ENCODE data around the gene EXD3. TPM values are rescaled to one million over a fixed set of nuclear protein-coding genes. Genes with fewer than 3 reads are reported as not detected.
"Not testable (repeated sequence)": the region's sequence is repeated elsewhere in the genome, so short reads cannot be mapped to it uniquely, and the experiment has no call there.

EXD3 gene
- total RNA-seq, 1 donor from 2014 or later, result 19.9 TPM

GRCh38 chr9:137348769-137349470 lies 74.0 kb downstream of the EXD3 start:
- Mint-ChIP-seq H3K27ac (ENCODE audit: unreplicated experiment) (no peak overlapping the region), H3K4me3 (ENCODE audit: unreplicated experiment) (no peak overlapping the region), H3K27me3 (ENCODE audit: unreplicated experiment) (peaks cover 4% of the 10 kb centered on the region), H3K9me3 (ENCODE audit: unreplicated experiment) (peaks cover 4% of the 10 kb centered on the region), H3K36me3 (ENCODE audit: low read depth, unreplicated experiment) (peaks cover 16% of the 10 kb centered on the region), H3K4me1 (ENCODE audit: unreplicated experiment) (no peaks in the 10 kb centered on the region)
- no peak for TF ChIP-seq CTCF (IDR thresholded peaks at IDR 0.05; ENCODE audit: unreplicated experiment)
- DNase-seq (ENCODE audit: low spot score), result no peak

- Mint-ChIP-seq H3K4me1 (ENCODE audit: unreplicated experiment) (no peaks in the 10 kb centered on the region), H3K4me3 (ENCODE audit: unreplicated experiment) (no peak overlapping the region), H3K9me3 (ENCODE audit: unreplicated experiment) (peaks cover 4% of the 10 kb centered on the region)
Observed at GRCh38 chr9:137347928-137348327, 75.0 kb downstream of the EXD3 start.

GRCh38 chr9:137342482-137342881 lies 80.5 kb downstream of the EXD3 start:
- Mint-ChIP-seq H3K4me1 (ENCODE audit: unreplicated experiment) (peaks cover 4% of the 10 kb centered on the region), H3K27ac (ENCODE audit: unreplicated experiment) (no peak overlapping the region), H3K27me3 (ENCODE audit: unreplicated experiment) (peaks cover 4% of the 10 kb centered on the region), H3K36me3 (ENCODE audit: low read depth, unreplicated experiment) (peaks cover 28% of the 10 kb centered on the region), H3K4me3 (ENCODE audit: unreplicated experiment) (no peak overlapping the region), H3K9me3 (ENCODE audit: unreplicated experiment) (peaks cover 4% of the 10 kb centered on the region)
- no peak for TF ChIP-seq CTCF (IDR thresholded peaks at IDR 0.05; ENCODE audit: unreplicated experiment)
- DNase-seq (ENCODE audit: low spot score), result no peak

More at GRCh38 chr9:137347928-137348327, 75.0 kb downstream of the EXD3 start:
- TF ChIP-seq CTCF (IDR thresholded peaks at IDR 0.05; ENCODE audit: unreplicated experiment), result no peak
- Mint-ChIP-seq H3K36me3 (ENCODE audit: low read depth, unreplicated experiment) (peaks cover 21% of the 10 kb centered on the region), H3K27me3 (ENCODE audit: unreplicated experiment) (peaks cover 3% of the 10 kb centered on the region), H3K27ac (ENCODE audit: unreplicated experiment) (no peak overlapping the region)
- DNase-seq (ENCODE audit: low spot score), result no peak

GRCh38 chr9:137341227-137341626 lies 81.7 kb downstream of the EXD3 start:
- Mint-ChIP-seq H3K9me3 (ENCODE audit: unreplicated experiment) (no peaks in the 10 kb centered on the region), H3K4me1 (ENCODE audit: unreplicated experiment) (peaks cover 4% of the 10 kb centered on the region), H3K27ac (ENCODE audit: unreplicated experiment) (no peak overlapping the region), H3K27me3 (ENCODE audit: unreplicated experiment) (peaks cover 4% of the 10 kb centered on the region), H3K4me3 (ENCODE audit: unreplicated experiment) (no peak overlapping the region), H3K36me3 (ENCODE audit: low read depth, unreplicated experiment) (peaks cover 15% of the 10 kb centered on the region)
- TF ChIP-seq CTCF (IDR thresholded peaks at IDR 0.05; ENCODE audit: unreplicated experiment), result no peak
- no peak for DNase-seq (ENCODE audit: low spot score)

GRCh38 chr9:137339908-137340462 lies 83.0 kb downstream of the EXD3 start:
- not testable (repeated sequence) for H3K27me3 Mint-ChIP-seq (ENCODE audit: unreplicated experiment); H3K4me3 Mint-ChIP-seq (ENCODE audit: unreplicated experiment); H3K9me3 Mint-ChIP-seq (ENCODE audit: unreplicated experiment); H3K4me1 Mint-ChIP-seq (ENCODE audit: unreplicated experiment); DNase-seq (ENCODE audit: low spot score); H3K27ac Mint-ChIP-seq (ENCODE audit: unreplicated experiment)
- peaks cover 20% of the 10 kb centered on the region for H3K36me3 Mint-ChIP-seq (ENCODE audit: low read depth, unreplicated experiment)

Measured in endothelial cell (in vitro differentiated cells).